Calu3 (cell line): ENCODE data around the gene GRHPR. TPM values are rescaled to one million over a fixed set of nuclear protein-coding genes. Genes with fewer than 3 reads are reported as not detected.
"Not testable (repeated sequence)": the region's sequence is repeated elsewhere in the genome, so short reads cannot be mapped to it uniquely, and the experiment has no call there.

Source experiments
- BruUV-seq: library from RNA; stranded (reverse); fragments of 400-500 nt; replicated peaks from 2 replicates; lab custom pipeline; 2021; lab: Mats Ljungman, UMichigan
- CTCF ChIA-PET: fragments of 300-600 bp; sonication (Branson Sonifier 250); formaldehyde crosslinking; loops from one replicate; lab custom pipeline; 2022; ENCODE audit warnings: antibody characterized with exemption; lab: Charles Lee
- DNase-seq: peaks from one replicate; pipeline ENCODE4 v3.0.0; 2022
- H3K27ac Mint-ChIP-seq: one replicate; pipeline ENCODE4 v1.8.0; 2022; ENCODE audit warnings: mixed read lengths; ENCODE audit not compliant: unreplicated experiment
- H3K27me3 Mint-ChIP-seq: one replicate; pipeline ENCODE4 v1.8.0; 2022; ENCODE audit warnings: mixed read lengths; ENCODE audit not compliant: unreplicated experiment
- H3K36me3 Mint-ChIP-seq: one replicate; pipeline ENCODE4 v1.8.0; 2022; ENCODE audit warnings: mild to moderate bottlenecking, moderate library complexity, mixed read lengths; ENCODE audit not compliant: insufficient read depth, unreplicated experiment
- H3K4me1 Mint-ChIP-seq: one replicate; pipeline ENCODE4 v1.8.0; 2022; ENCODE audit warnings: mild to moderate bottlenecking, low read depth, mixed read lengths; ENCODE audit not compliant: unreplicated experiment
- H3K4me3 Mint-ChIP-seq: one replicate; pipeline ENCODE4 v1.8.0; 2022; ENCODE audit warnings: mild to moderate bottlenecking, low read depth, moderate library complexity, mixed read lengths; ENCODE audit not compliant: unreplicated experiment
- H3K9me3 Mint-ChIP-seq: one replicate; pipeline ENCODE4 v1.8.0; 2022; ENCODE audit warnings: low read depth, mixed read lengths; ENCODE audit not compliant: unreplicated experiment
- intact Hi-C: fragments of 100-400 bp; cut with micrococcal nuclease; formaldehyde crosslinking; loops from one replicate; pipeline ENCODE4 v1.10.0; 2022; ENCODE audit not compliant: unreplicated experiment
- total RNA-seq: library from RNA; stranded (reverse); gene quantifications from 2 replicates; pipeline ENCODE4 v1.2.3, GENCODE V29; 2022
- TF ChIP-seq, protein P1 (sequence below): fragments of 200-600 bp; IDR thresholded peaks from one replicate; pipeline ENCODE4 v1.8.0; 2022; ENCODE audit warnings: antibody characterized with exemption; ENCODE audit not compliant: unreplicated experiment

The GRHPR gene
- total RNA-seq, 1 experiment from 2014 or later: 28.0 TPM

DNA sequence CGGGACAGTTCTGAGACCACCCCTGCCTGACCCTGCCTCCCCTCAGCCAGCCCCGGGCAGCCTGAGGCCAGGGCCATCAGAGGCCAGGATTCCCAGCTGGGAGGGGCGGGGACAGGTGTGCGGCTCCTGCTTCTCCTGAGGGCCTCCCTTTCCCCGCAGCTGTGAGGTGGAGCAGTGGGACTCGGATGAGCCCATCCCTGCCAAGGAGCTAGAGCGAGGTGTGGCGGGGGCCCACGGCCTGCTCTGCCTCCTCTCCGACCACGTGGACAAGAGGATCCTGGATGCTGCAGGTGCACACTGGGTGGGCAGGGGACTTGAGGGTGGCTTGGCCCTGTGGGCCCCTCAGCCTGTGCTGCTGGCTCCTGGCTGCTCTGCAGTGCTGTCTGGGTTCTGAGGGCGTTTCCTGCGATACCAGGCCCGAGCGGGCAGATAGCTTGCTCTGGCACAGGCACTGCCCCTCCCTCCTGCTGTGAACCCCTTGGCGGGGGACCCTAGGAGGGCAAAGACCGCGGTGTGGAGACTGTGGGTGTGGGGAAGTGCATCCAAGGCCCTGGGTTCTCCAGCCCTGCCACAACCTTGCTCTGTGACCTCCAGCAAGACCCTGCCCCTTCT, 2.3 kb downstream of the GRHPR start:
- no peaks in the 10 kb centered on the region for H3K9me3 Mint-ChIP-seq
- intact Hi-C loops: no loop called here
- TF ChIP-seq, protein P1, sequence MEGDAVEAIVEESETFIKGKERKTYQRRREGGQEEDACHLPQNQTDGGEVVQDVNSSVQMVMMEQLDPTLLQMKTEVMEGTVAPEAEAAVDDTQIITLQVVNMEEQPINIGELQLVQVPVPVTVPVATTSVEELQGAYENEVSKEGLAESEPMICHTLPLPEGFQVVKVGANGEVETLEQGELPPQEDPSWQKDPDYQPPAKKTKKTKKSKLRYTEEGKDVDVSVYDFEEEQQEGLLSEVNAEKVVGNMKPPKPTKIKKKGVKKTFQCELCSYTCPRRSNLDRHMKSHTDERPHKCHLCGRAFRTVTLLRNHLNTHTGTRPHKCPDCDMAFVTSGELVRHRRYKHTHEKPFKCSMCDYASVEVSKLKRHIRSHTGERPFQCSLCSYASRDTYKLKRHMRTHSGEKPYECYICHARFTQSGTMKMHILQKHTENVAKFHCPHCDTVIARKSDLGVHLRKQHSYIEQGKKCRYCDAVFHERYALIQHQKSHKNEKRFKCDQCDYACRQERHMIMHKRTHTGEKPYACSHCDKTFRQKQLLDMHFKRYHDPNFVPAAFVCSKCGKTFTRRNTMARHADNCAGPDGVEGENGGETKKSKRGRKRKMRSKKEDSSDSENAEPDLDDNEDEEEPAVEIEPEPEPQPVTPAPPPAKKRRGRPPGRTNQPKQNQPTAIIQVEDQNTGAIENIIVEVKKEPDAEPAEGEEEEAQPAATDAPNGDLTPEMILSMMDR: no peak
- H3K27me3 Mint-ChIP-seq: no peaks in the 10 kb centered on the region
- CTCF ChIA-PET: no interaction called here
- H3K27ac Mint-ChIP-seq: no peak overlapping the region
- no peak overlapping the region for H3K4me3 Mint-ChIP-seq
- peaks cover 8% of the 10 kb centered on the region for H3K4me1 Mint-ChIP-seq
- DNase-seq: no peak
- no TSS peak for BruUV-seq
- peaks cover 11% of the 10 kb centered on the region for H3K36me3 Mint-ChIP-seq

DNA sequence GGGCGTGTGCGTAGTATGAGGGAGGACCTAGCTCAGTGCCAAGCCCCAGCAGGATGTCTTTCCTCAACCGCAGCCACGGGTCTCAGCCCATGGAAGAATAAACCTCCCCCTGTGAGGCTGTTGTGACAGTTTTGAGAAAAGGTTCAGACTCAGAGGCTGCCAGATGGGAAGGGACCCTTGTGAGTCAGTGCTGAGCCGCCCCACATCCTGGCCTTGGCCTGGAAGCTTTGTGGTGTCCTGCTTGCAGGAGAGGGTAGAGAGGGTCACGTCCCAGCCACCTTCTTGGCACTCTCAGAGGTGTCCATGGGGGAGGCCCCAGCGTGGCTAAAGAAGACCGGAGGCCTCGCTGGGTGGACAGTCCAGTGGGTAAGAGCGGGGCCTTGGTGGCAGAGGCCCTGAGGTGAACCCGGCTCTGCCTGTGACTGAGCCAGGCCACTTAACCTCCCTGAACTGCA, 2.8 kb downstream of the GRHPR start:
- TF ChIP-seq, protein P1: no peak
- DNase-seq: no peak
- intact Hi-C loops: no loop called here
- no peak overlapping the region for H3K4me3 Mint-ChIP-seq
- peaks cover 11% of the 10 kb centered on the region for H3K36me3 Mint-ChIP-seq
- H3K4me1 Mint-ChIP-seq: peaks cover 8% of the 10 kb centered on the region
- H3K27ac Mint-ChIP-seq: no peak overlapping the region
- no peaks in the 10 kb centered on the region for H3K9me3 Mint-ChIP-seq
- BruUV-seq: no TSS peak
- CTCF ChIA-PET: no interaction called here
- H3K27me3 Mint-ChIP-seq: no peaks in the 10 kb centered on the region

DNA sequence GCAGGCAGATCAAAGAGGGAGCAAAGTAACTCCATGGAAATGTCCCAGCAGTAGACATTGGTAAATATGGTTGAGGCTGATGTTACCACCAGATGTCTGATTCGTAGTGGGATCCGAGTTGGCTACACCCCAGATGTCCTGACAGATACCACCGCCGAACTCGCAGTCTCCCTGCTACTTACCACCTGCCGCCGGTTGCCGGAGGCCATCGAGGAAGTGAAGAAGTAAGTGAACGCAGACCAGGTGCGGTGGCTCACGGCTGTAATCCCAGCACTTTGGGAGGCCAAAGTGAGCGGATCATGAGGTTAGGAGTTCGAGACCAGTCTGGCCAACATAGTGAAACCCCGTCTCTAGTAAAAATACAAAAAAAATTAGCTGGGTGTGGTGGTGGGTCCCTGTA, 3.9 kb downstream of the GRHPR start:
- H3K4me1 Mint-ChIP-seq, H3K4me3 Mint-ChIP-seq, CTCF ChIA-PET, H3K27me3 Mint-ChIP-seq, DNase-seq, H3K27ac Mint-ChIP-seq, H3K9me3 Mint-ChIP-seq, intact Hi-C loops, BruUV-seq: not testable (repeated sequence)
- peaks cover 11% of the 10 kb centered on the region for H3K36me3 Mint-ChIP-seq

DNA sequence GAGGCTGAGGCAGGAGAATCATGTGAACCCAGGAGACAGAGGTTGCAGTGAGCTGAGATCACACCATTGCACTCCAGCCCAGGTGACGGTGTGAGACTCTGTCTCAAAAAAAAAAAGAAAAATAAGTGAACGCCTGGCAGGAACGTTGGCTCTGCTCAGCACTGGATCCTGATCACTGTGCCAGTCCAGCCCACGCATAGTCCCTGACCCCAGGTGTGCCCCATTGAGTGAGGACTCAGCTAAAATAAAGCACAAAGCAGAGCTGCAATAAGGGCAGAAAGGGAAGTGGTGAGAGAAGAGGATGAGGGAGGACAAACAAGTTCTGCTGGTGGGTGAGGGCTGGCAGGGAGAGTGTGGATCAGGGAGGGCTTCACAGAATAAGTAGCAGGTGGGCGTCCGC, 4.3 kb downstream of the GRHPR start:
- Mint-ChIP-seq H3K27ac (no peak overlapping the region), H3K9me3 (no peaks in the 10 kb centered on the region), H3K27me3 (no peaks in the 10 kb centered on the region), H3K4me3 (no peak overlapping the region), H3K36me3 (peaks cover 11% of the 10 kb centered on the region), H3K4me1 (peaks cover 6% of the 10 kb centered on the region)
- no peak for DNase-seq
- intact Hi-C loops: no loop called here
- CTCF ChIA-PET: no interaction called here
- no TSS peak for BruUV-seq
- TF ChIP-seq, protein P1: no peak

DNA sequence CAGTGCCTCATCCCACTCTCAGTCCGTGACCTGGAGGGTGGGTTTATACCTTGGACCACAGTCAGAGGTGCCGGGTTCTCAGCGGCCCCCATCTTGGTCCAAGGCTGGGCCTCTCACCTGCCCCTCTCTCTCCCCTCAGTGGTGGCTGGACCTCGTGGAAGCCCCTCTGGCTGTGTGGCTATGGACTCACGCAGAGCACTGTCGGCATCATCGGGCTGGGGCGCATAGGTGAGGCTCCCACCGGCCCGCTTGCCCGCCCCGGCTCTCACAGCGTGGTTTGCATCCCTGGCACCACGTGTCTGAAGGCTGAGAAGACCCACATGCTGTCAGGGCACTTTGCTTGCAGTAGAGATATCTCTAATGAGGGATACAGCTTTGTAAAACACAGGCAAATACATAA, 5.8 kb downstream of the GRHPR start:
- CTCF ChIA-PET: no interaction called here
- Mint-ChIP-seq H3K4me1 (no peaks in the 10 kb centered on the region), H3K4me3 (no peak overlapping the region), H3K9me3 (no peaks in the 10 kb centered on the region), H3K36me3 (peaks cover under 1% of the 10 kb centered on the region), H3K27ac (no peak overlapping the region), H3K27me3 (no peaks in the 10 kb centered on the region)
- BruUV-seq: no TSS peak
- intact Hi-C loops: no loop called here
- TF ChIP-seq, protein P1: no peak
- no peak for DNase-seq
